Stomach (tissue), 4 donors: Measurements from ENCODE around the gene RPS6KL1.

Experiments used
- CTCF ChIP-seq, 7 experiments: fragments of 450-650 bp in 4 of 7; fragments of 200-600 bp in 3 of 7; sonication (generic) in 3 of 7; IDR thresholded peaks; one replicate each; pipeline ENCODE4 v1.5.1; 2016 to 2019; ENCODE audit warnings: antibody characterized with exemption in 7 of 7, control low read depth in 2 of 7, mild to moderate bottlenecking in 1 of 7
- POLR2A ChIP-seq, 4 donors: fragments of 450-650 bp; IDR thresholded peaks; one replicate each; pipeline ENCODE4 v1.6.1; 2016; ENCODE audit warnings: antibody characterized with exemption in 4 of 4, control low read depth in 2 of 4, mild to moderate bottlenecking in 1 of 4, moderate library complexity in 1 of 4

- TF ChIP-seq CTCF (IDR thresholded peaks at IDR 0.05) (no peak), POLR2A (IDR thresholded peaks at IDR 0.05) (no peak)
Measured at GRCh38 chr14:74911704-74912103, 11.4 kb downstream of the RPS6KL1 start.
